Trophoblast cell (in vitro differentiated cells and primary cell): ENCODE data around the gene SLC26A2.

ENCODE experiments used
- DNase-seq, 2 donors: peaks; one replicate each; pipeline ENCODE4 v3.0.0-alpha.2; 2016
- H2AFZ ChIP-seq: 2 replicates; pipeline ENCODE4 v1.6.1; 2013; ENCODE audit warnings: low read length, moderate library complexity, mild to moderate bottlenecking; ENCODE audit not compliant: insufficient read depth, poor library complexity
- H2AK5ac ChIP-seq: 2 replicates; pipeline ENCODE4 v1.6.1; 2013; ENCODE audit warnings: mild to moderate bottlenecking, low read length
- H2BK120ac ChIP-seq: 2 replicates; pipeline ENCODE4 v1.6.1; 2013; ENCODE audit warnings: low read length, mild to moderate bottlenecking, moderate library complexity; ENCODE audit not compliant: insufficient read depth, poor library complexity
- H2BK12ac ChIP-seq: 2 replicates; pipeline ENCODE4 v1.6.1; 2013; ENCODE audit warnings: mild to moderate bottlenecking, low read length, moderate library complexity
- H2BK5ac ChIP-seq: 2 replicates; pipeline ENCODE4 v1.6.1; 2013; ENCODE audit warnings: low read length, low read depth, moderate library complexity, mild to moderate bottlenecking; ENCODE audit not compliant: poor library complexity
- H3K14ac ChIP-seq: 2 replicates; pipeline ENCODE4 v1.6.1; 2013; ENCODE audit warnings: mild to moderate bottlenecking, low read length
- H3K18ac ChIP-seq: 2 replicates; pipeline ENCODE4 v1.6.1; 2013; ENCODE audit warnings: mild to moderate bottlenecking, low read length
- H3K23ac ChIP-seq: 2 replicates; pipeline ENCODE4 v1.6.1; 2013; ENCODE audit warnings: low read length
- H3K27ac ChIP-seq: 2 replicates; pipeline ENCODE4 v1.5.1; 2013; ENCODE audit warnings: low read depth, mild to moderate bottlenecking, inconsistent platforms, low read length, moderate library complexity
- H3K27me3 ChIP-seq: 2 replicates; pipeline ENCODE4 v1.6.1; 2013; ENCODE audit warnings: inconsistent platforms, mild to moderate bottlenecking, low read length, moderate library complexity; ENCODE audit not compliant: insufficient read depth
- H3K36me3 ChIP-seq, 2 experiments: 1 replicate in 1 of 2; 2 replicates in 1 of 2; pipeline ENCODE4 v1.6.1; 2013; ENCODE audit warnings: low read length in 2 of 2, mild to moderate bottlenecking in 2 of 2, moderate library complexity in 1 of 2; ENCODE audit not compliant: insufficient read depth in 2 of 2, control insufficient read depth in 1 of 2
- H3K4ac ChIP-seq: 2 replicates; pipeline ENCODE4 v1.6.1; 2013; ENCODE audit warnings: low read depth, mild to moderate bottlenecking, low read length, moderate library complexity
- H3K4me1 ChIP-seq, 2 experiments: 1 replicate in 1 of 2; 2 replicates in 1 of 2; pipeline ENCODE4 v1.6.1; 2013; ENCODE audit warnings: low read length in 2 of 2, mild to moderate bottlenecking in 2 of 2, moderate library complexity in 1 of 2; ENCODE audit not compliant: insufficient read depth in 2 of 2, control insufficient read depth in 1 of 2
- H3K4me2 ChIP-seq: 2 replicates; pipeline ENCODE4 v1.6.1; 2013; ENCODE audit warnings: inconsistent platforms, mild to moderate bottlenecking, low read length, moderate library complexity
- H3K4me3 ChIP-seq: 2 replicates; pipeline ENCODE4 v1.5.1; 2013; ENCODE audit warnings: mild to moderate bottlenecking, low read depth, low read length, inconsistent platforms
- H3K79me1 ChIP-seq: one replicate; pipeline ENCODE4 v1.6.1; 2013; ENCODE audit warnings: low read length
- H3K79me2 ChIP-seq: 2 replicates; pipeline ENCODE4 v1.6.1; 2013; ENCODE audit warnings: low read length, mild to moderate bottlenecking; ENCODE audit not compliant: control insufficient read depth, insufficient read depth, poor library complexity
- H3K9ac ChIP-seq: 2 replicates; pipeline ENCODE4 v1.6.1; 2013; ENCODE audit warnings: mild to moderate bottlenecking, low read length
- H3K9me3 ChIP-seq: 2 replicates; pipeline ENCODE4 v1.6.1; 2013; ENCODE audit warnings: low read depth, mild to moderate bottlenecking, control low read depth, inconsistent platforms, low read length; ENCODE audit not compliant: insufficient read depth
- H4K12ac ChIP-seq: 2 replicates; pipeline ENCODE4 v1.6.1; 2013; ENCODE audit warnings: low read depth, mild to moderate bottlenecking, low read length, moderate library complexity
- H4K8ac ChIP-seq: 2 replicates; pipeline ENCODE4 v1.6.1; 2013; ENCODE audit warnings: low read depth, mild to moderate bottlenecking, low read length, moderate library complexity
- H4K91ac ChIP-seq: one replicate; pipeline ENCODE4 v1.6.1; 2013; ENCODE audit warnings: low read depth, mild to moderate bottlenecking, low read length, moderate library complexity
- WGBS: extraction: QIAGEN DNeasy Blood & Tissue Kit; methylation state at CpG from one replicate; pipeline ENCODE4 v1.1.7; 2013; ENCODE audit warnings: missing lambda C conversion rate; ENCODE audit not compliant: insufficient read length, insufficient coverage; ENCODE audit errors: extremely low coverage; 5-methylcytosine and 5-hydroxymethylcytosine counted together

SLC26A2 gene

GRCh38 chr5:150017226-150018005 is 56.9 kb downstream of the SLC26A2 start:
- H3K4me1 ChIP-seq, result peaks cover 3 to 5% of the 10 kb centered on the region in 2 experiments
- H3K4ac ChIP-seq, result no peak overlapping the region
- DNase-seq, result no peak
- no peak overlapping the region for H3K27ac ChIP-seq
- H4K12ac ChIP-seq, result no peak overlapping the region
- no peak overlapping the region for H3K4me2 ChIP-seq
- H3K27me3 ChIP-seq, result no peaks in the 10 kb centered on the region
- H4K91ac ChIP-seq, result no peak overlapping the region
- no peak overlapping the region for H2AK5ac ChIP-seq
- H3K9ac ChIP-seq, result no peak overlapping the region
- H2BK12ac ChIP-seq, result no peak overlapping the region
- no peak overlapping the region for H2BK5ac ChIP-seq
- peaks cover 2% of the 10 kb centered on the region for H3K79me1 ChIP-seq
- H3K9me3 ChIP-seq, result peaks cover 4% of the 10 kb centered on the region
- no peak overlapping the region for H3K4me3 ChIP-seq
- H3K79me2 ChIP-seq, result no peaks in the 10 kb centered on the region
- no CpG with 5 or more reads among the region's 6 CpGs for WGBS
- H4K8ac ChIP-seq, result no peak overlapping the region
- H2AFZ ChIP-seq, result no peak overlapping the region
- H3K18ac ChIP-seq, result no peak overlapping the region
- no peak overlapping the region for H2BK120ac ChIP-seq
- H3K14ac ChIP-seq, result no peak overlapping the region
- no peak overlapping the region for H3K23ac ChIP-seq
- H3K36me3 ChIP-seq, result peaks cover 19 to 29% of the 10 kb centered on the region in 2 experiments

- Histone ChIP-seq H4K8ac (no peak overlapping the region), H2BK5ac (no peak overlapping the region), H3K14ac (no peak overlapping the region), H3K27me3 (no peaks in the 10 kb centered on the region), H3K79me2 (no peaks in the 10 kb centered on the region), H4K12ac (no peak overlapping the region), H2AFZ (no peak overlapping the region), H3K9ac (no peak overlapping the region), H3K36me3 (peaks cover 22 to 26% of the 10 kb centered on the region in 2 experiments), H3K9me3 (peaks cover 2% of the 10 kb centered on the region), H4K91ac (no peak overlapping the region), H3K4me3 (no peak overlapping the region), H2BK12ac (no peak overlapping the region), H3K18ac (no peak overlapping the region), H2BK120ac (no peak overlapping the region), H3K79me1 (peaks cover 2% of the 10 kb centered on the region), H2AK5ac (no peak overlapping the region), H3K4ac (no peak overlapping the region), H3K4me1 (peaks cover 5% of the 10 kb centered on the region in 2 experiments), H3K4me2 (no peak overlapping the region), H3K27ac (no peak overlapping the region), H3K23ac (no peak overlapping the region)
- no peak for DNase-seq
- WGBS, result no CpG with 5 or more reads among the region's 1 CpG
Measured at GRCh38 chr5:150020249-150020648, 59.7 kb downstream of the SLC26A2 start.

DNA sequence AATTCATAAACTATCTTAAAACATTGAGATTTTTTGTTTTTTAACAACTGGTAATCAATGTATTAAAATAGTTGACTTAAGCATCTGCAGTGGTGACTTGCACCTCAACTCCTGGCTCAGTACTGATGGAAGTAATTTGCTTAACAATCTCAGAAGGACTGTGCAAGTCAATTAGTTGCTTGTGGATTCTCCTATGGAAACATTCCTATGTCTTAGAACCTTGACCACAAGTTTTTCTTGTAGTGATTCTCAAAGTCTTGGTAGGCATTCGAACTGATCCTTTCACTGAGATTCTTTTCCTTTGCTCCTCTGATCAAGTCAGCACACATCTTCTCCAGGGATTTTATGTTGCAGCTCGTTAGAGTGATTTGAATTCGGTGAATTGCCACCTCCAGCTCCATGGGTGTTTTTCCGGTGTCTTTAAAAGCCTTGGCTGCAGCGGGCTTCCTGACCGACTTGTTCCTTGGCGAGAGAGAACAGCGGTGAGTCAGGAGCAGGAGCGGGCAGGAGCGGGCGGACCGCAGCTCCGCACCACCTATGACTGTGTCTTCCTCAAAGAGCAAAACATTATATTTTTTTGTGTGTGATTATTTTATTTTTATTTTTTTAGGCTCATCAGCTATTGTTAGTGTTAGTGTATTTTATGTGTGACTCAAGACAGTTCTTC is 61.1 kb downstream of the SLC26A2 start:
- peak overlapping the region; percentile 61 for H2BK12ac ChIP-seq
- peaks cover 5% of the 10 kb centered on the region in 2 experiments for H3K4me1 ChIP-seq
- no peaks in the 10 kb centered on the region for H3K9me3 ChIP-seq
- no peak overlapping the region for H3K4ac ChIP-seq
- H4K8ac ChIP-seq, result no peak overlapping the region
- H3K27ac ChIP-seq, result peak overlapping the region; percentile 57
- H2BK5ac ChIP-seq, result peak overlapping the region; percentile 63
- peak overlapping the region; percentile 18 for H4K91ac ChIP-seq
- H3K36me3 ChIP-seq, result peaks cover 24 to 25% of the 10 kb centered on the region in 2 experiments
- H3K18ac ChIP-seq, result no peak overlapping the region
- H2AK5ac ChIP-seq, result peak overlapping the region; percentile 59
- H3K4me3 ChIP-seq, result no peak overlapping the region
- no CpG with 5 or more reads among the region's 13 CpGs for WGBS
- H3K9ac ChIP-seq, result no peak overlapping the region
- no peak overlapping the region for H2AFZ ChIP-seq
- no peaks in the 10 kb centered on the region for H3K79me2 ChIP-seq
- peaks cover 2% of the 10 kb centered on the region for H3K79me1 ChIP-seq
- H3K14ac ChIP-seq, result peak overlapping the region; percentile 60
- H3K23ac ChIP-seq, result no peak overlapping the region
- H3K4me2 ChIP-seq, result no peak overlapping the region
- H2BK120ac ChIP-seq, result no peak overlapping the region
- no peak overlapping the region for H4K12ac ChIP-seq
- DNase-seq, result no peak
- H3K27me3 ChIP-seq, result no peaks in the 10 kb centered on the region

- no peak overlapping the region for H3K9ac ChIP-seq
- H3K14ac ChIP-seq, result no peak overlapping the region
- no peak overlapping the region for H2BK120ac ChIP-seq
- no peaks in the 10 kb centered on the region for H3K27me3 ChIP-seq
- no peak for DNase-seq
- peaks cover 5% of the 10 kb centered on the region in 2 experiments for H3K4me1 ChIP-seq
- no CpG with 5 or more reads among the region's 1 CpG for WGBS
- H3K4ac ChIP-seq, result no peak overlapping the region
- H4K91ac ChIP-seq, result no peak overlapping the region
- H3K9me3 ChIP-seq, result no peaks in the 10 kb centered on the region
- H3K23ac ChIP-seq, result no peak overlapping the region
- H4K12ac ChIP-seq, result no peak overlapping the region
- no peak overlapping the region for H3K4me3 ChIP-seq
- H2BK5ac ChIP-seq, result no peak overlapping the region
- no peak overlapping the region for H2BK12ac ChIP-seq
- peak overlapping the region; percentile 16 for H3K4me2 ChIP-seq
- H4K8ac ChIP-seq, result no peak overlapping the region
- H3K79me2 ChIP-seq, result no peaks in the 10 kb centered on the region
- no peak overlapping the region for H3K18ac ChIP-seq
- no peak overlapping the region for H2AFZ ChIP-seq
- H3K79me1 ChIP-seq, result peaks cover 2% of the 10 kb centered on the region
- H2AK5ac ChIP-seq, result no peak overlapping the region
- H3K36me3 ChIP-seq, result peaks cover 28 to 29% of the 10 kb centered on the region in 2 experiments
- H3K27ac ChIP-seq, result peak overlapping the region; percentile 57
Measured at GRCh38 chr5:150022158-150022531, 61.6 kb downstream of the SLC26A2 start.
